Suprapubic skin (tissue), 3 donors: Measurements from ENCODE around the gene NSUN2.

Source experiments
- EP300 ChIP-seq: sonication (generic); formaldehyde crosslinking; IDR thresholded peaks from one replicate; pipeline ENCODE4 v1.6.1; 2017; ENCODE audit warnings: antibody characterized with exemption
- POLR2A ChIP-seq, 2 donors: fragments of 450-650 bp; IDR thresholded peaks; one replicate each; pipeline ENCODE4 v1.6.1; 2017; ENCODE audit warnings: antibody characterized with exemption in 2 of 2, mild to moderate bottlenecking in 2 of 2, moderate library complexity in 2 of 2
- TF ChIP-seq, protein P1 (sequence below), 2 donors: fragments of 200-600 bp in 1 of 2; fragments of 450-650 bp in 1 of 2; sonication (generic) in 1 of 2; IDR thresholded peaks; one replicate each; pipeline ENCODE4 v1.5.1; 2016 to 2019; ENCODE audit warnings: antibody characterized with exemption in 2 of 2, mild to moderate bottlenecking in 1 of 2, moderate library complexity in 1 of 2

DNA sequence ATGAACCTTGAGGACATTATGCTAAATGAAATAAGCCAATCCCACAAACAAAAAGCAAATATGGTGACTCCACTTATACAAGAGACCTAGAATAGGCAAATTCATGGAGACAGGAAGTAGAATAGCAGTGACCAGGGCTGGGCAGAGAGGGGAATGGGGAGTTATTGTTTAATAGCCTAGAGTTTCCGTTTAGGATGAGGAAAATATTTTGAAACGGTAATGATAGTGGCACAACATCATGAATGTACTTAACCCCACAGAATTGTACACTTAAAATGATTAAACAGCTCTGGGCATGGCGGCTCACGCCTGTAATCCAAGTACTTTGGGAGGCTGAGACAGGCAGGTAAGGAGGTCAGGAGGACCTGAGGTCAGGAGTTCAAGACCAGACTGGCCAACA is 65.8 kb downstream of the NSUN2 start:
- TF ChIP-seq, protein P1, sequence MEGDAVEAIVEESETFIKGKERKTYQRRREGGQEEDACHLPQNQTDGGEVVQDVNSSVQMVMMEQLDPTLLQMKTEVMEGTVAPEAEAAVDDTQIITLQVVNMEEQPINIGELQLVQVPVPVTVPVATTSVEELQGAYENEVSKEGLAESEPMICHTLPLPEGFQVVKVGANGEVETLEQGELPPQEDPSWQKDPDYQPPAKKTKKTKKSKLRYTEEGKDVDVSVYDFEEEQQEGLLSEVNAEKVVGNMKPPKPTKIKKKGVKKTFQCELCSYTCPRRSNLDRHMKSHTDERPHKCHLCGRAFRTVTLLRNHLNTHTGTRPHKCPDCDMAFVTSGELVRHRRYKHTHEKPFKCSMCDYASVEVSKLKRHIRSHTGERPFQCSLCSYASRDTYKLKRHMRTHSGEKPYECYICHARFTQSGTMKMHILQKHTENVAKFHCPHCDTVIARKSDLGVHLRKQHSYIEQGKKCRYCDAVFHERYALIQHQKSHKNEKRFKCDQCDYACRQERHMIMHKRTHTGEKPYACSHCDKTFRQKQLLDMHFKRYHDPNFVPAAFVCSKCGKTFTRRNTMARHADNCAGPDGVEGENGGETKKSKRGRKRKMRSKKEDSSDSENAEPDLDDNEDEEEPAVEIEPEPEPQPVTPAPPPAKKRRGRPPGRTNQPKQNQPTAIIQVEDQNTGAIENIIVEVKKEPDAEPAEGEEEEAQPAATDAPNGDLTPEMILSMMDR (IDR thresholded peaks at IDR 0.05): no peak
- TF ChIP-seq EP300 (no peak), POLR2A (IDR thresholded peaks at IDR 0.05) (no peak)
